Glutamatergic neuron (in vitro differentiated cells): ENCODE measurements around the gene LGMN. TPM values are rescaled to one million over a fixed set of nuclear protein-coding genes. Genes with fewer than 3 reads are reported as not detected.

Experiments used
- DNase-seq: peaks from one replicate; pipeline ENCODE4 v3.0.0; 2022
- H3K27ac Mint-ChIP-seq: one replicate; pipeline ENCODE4 v1.8.0; 2020; ENCODE audit warnings: mild to moderate bottlenecking, mixed read lengths, inconsistent platforms; ENCODE audit not compliant: unreplicated experiment
- H3K27me3 Mint-ChIP-seq: one replicate; pipeline ENCODE4 v1.8.0; 2020; ENCODE audit warnings: mild to moderate bottlenecking, moderate library complexity, mixed read lengths, inconsistent platforms; ENCODE audit not compliant: unreplicated experiment
- H3K36me3 Mint-ChIP-seq: one replicate; pipeline ENCODE4 v1.8.0; 2020; ENCODE audit warnings: mild to moderate bottlenecking, mixed read lengths, inconsistent platforms; ENCODE audit not compliant: unreplicated experiment
- H3K4me1 Mint-ChIP-seq: one replicate; pipeline ENCODE4 v1.8.0; 2020; ENCODE audit warnings: mild to moderate bottlenecking, low read depth, mixed read lengths, inconsistent platforms; ENCODE audit not compliant: unreplicated experiment
- H3K4me3 Mint-ChIP-seq: one replicate; pipeline ENCODE4 v1.8.0; 2020; ENCODE audit warnings: mild to moderate bottlenecking, mixed read lengths, inconsistent platforms; ENCODE audit not compliant: unreplicated experiment
- H3K9me3 Mint-ChIP-seq: one replicate; pipeline ENCODE4 v1.8.0; 2020; ENCODE audit warnings: mild to moderate bottlenecking, moderate library complexity, mixed read lengths, inconsistent platforms; ENCODE audit not compliant: unreplicated experiment
- CTCF ChIP-seq: fragments of 200-600 bp; sonication (generic); IDR thresholded peaks from one replicate; pipeline ENCODE4 v1.5.0; 2021; ENCODE audit not compliant: partially characterized antibody, unreplicated experiment
- long read RNA-seq: library from polyadenylated mRNA; unstranded; transcript quantifications from one replicate; pipeline ENCODE4 v2.0.0, GENCODE V29; 2020; ENCODE audit not compliant: unreplicated experiment
- total RNA-seq: library from RNA; stranded (reverse); fragmentation: NEBNext Ultra II Directional; extraction: Animal tissue kit (Norgen Biotek cat#: 25700); gene quantifications from one replicate; pipeline ENCODE4 v1.2.1, GENCODE V29; 2021; ENCODE audit not compliant: unreplicated experiment

The LGMN gene
- 36.9 TPM for total RNA-seq
- long read RNA-seq, transcript LGMN-211 (12 exons, 1,728 nt), result minor isoform, 5 of 35 reads
- long read RNA-seq, transcript LGMN-201 (14 exons, 2,055 nt), result major isoform, 20 of 35 reads
- long read RNA-seq, partial matches to known transcripts, result 2 of 35 reads
- long read RNA-seq, other reads (novel, unspliced or antisense), result 7 of 35 reads

- no peak for TF ChIP-seq CTCF
- peak; percentile 95 for DNase-seq
- Mint-ChIP-seq H3K27me3 (peaks cover 1% of the 10 kb centered on the region), H3K27ac (peak within 1 kb of the TSS; percentile 53), H3K4me3 (peak within 1 kb of the TSS; percentile 92), H3K36me3 (peaks cover 3% of the 10 kb centered on the region), H3K4me1 (peaks cover 12% of the 10 kb centered on the region), H3K9me3 (peaks cover 3% of the 10 kb centered on the region)
Measured at GRCh38 chr14:92748259-92749016, at the start of gene LGMN. Gene LGMN, minus strand, starts transcription at chr14:92748627. Its CDS starts 15,841 bp downstream, at chr14:92732786.

- DNase-seq, result no peak
- no peak for TF ChIP-seq CTCF
- Mint-ChIP-seq H3K27ac (peak overlapping the region; percentile 89), H3K36me3 (peaks cover 2% of the 10 kb centered on the region), H3K4me1 (peaks cover 10% of the 10 kb centered on the region), H3K9me3 (peaks cover 2% of the 10 kb centered on the region), H3K27me3 (peaks cover 3% of the 10 kb centered on the region), H3K4me3 (peak overlapping the region; percentile 97)
Measured at GRCh38 chr14:92794961-92795360, 46.5 kb upstream of the LGMN start.

- peak; percentile 57 for DNase-seq
- Mint-ChIP-seq H3K4me1 (peaks cover 8% of the 10 kb centered on the region), H3K4me3 (peak overlapping the region; percentile 97), H3K27me3 (peaks cover 3% of the 10 kb centered on the region), H3K9me3 (peaks cover 5% of the 10 kb centered on the region), H3K36me3 (peaks cover 4% of the 10 kb centered on the region), H3K27ac (peak overlapping the region; percentile 89)
- no peak for TF ChIP-seq CTCF
Measured at GRCh38 chr14:92794547-92794941, 46.1 kb upstream of the LGMN start.

- Mint-ChIP-seq H3K9me3 (peaks cover 5% of the 10 kb centered on the region), H3K27me3 (peaks cover 3% of the 10 kb centered on the region), H3K27ac (peak within 1 kb of the TSS; percentile 89), H3K4me1 (peaks cover 8% of the 10 kb centered on the region), H3K4me3 (peak within 1 kb of the TSS; percentile 97), H3K36me3 (peaks cover 7% of the 10 kb centered on the region)
- peak; percentile 99 for DNase-seq
- no peak for TF ChIP-seq CTCF
Measured at GRCh38 chr14:92793709-92794546, 45.5 kb upstream of the LGMN start, which contains the start of gene GOLGA5. Gene GOLGA5, plus strand, starts transcription at chr14:92794305. Its CDS starts 3,133 bp downstream, at chr14:92797438.
